CD14-positive monocyte (primary cell): Measurements from ENCODE around the gene PCDHA10. TPM values are rescaled to one million over a fixed set of nuclear protein-coding genes. Genes with fewer than 3 reads are reported as not detected.

Experiments used
- DNase-seq, 3 donors: peaks; one replicate each; pipeline ENCODE4 v3.0.0-alpha.2; 2011 to 2022
- H2AFZ ChIP-seq: 2 replicates; pipeline ENCODE4 v1.6.0; 2012; ENCODE audit warnings: mild to moderate bottlenecking, low read depth, low read length, inconsistent platforms; ENCODE audit not compliant: insufficient read depth, poor library complexity, severe bottlenecking
- H3K27ac ChIP-seq, 2 donors: 1 replicate in 1 of 2; 2 replicates in 1 of 2; pipeline ENCODE4 v1.5.1; 2012 to 2013; ENCODE audit warnings: low read length in 2 of 2, control low read depth in 1 of 2, inconsistent platforms in 1 of 2, low read depth in 1 of 2, mild to moderate bottlenecking in 1 of 2
- H3K27me3 ChIP-seq, 2 donors: one replicate each; pipeline versions ENCODE4 v1.6.0 to v1.6.1; 2011 to 2013; ENCODE audit warnings: low read length in 2 of 2; ENCODE audit not compliant: control insufficient read depth in 2 of 2, insufficient read depth in 2 of 2
- H3K36me3 ChIP-seq, 2 donors: replicated peaks in 1 of 2; 1 replicate in 1 of 2; 2 replicates in 1 of 2; pipeline versions ENCODE4 v1.5.1 to v1.6.1; 2012 to 2013; ENCODE audit warnings: low read length in 2 of 2, control low read depth in 1 of 2, inconsistent platforms in 1 of 2, mild to moderate bottlenecking in 1 of 2; ENCODE audit not compliant: insufficient read depth in 2 of 2, control insufficient read depth in 1 of 2
- H3K4me1 ChIP-seq, 2 donors: 1 replicate in 1 of 2; 2 replicates in 1 of 2; pipeline versions ENCODE4 v1.5.1 to v1.6.1; 2012 to 2013; ENCODE audit warnings: low read length in 2 of 2, control low read depth in 1 of 2, inconsistent platforms in 1 of 2, mild to moderate bottlenecking in 1 of 2, moderate library complexity in 1 of 2; ENCODE audit not compliant: insufficient read depth in 2 of 2, control insufficient read depth in 1 of 2
- H3K4me2 ChIP-seq: replicated peaks from 2 replicates; pipeline ENCODE3; 2012; ENCODE audit warnings: low read length, moderate library complexity, mild to moderate bottlenecking; ENCODE audit not compliant: poor library complexity, severe bottlenecking; ENCODE audit errors: extremely low read depth
- H3K4me3 ChIP-seq, 3 experiments: fragments of 200-600 bp in 1 of 3; sonication (generic) in 1 of 3; replicated peaks in 1 of 3; 1 replicate in 2 of 3; 2 replicates in 1 of 3; pipeline ENCODE4 v1.5.1; 2011 to 2013; ENCODE audit warnings: low read length in 3 of 3, mild to moderate bottlenecking in 3 of 3, control low read depth in 2 of 3, low read depth in 2 of 3, inconsistent platforms in 1 of 3, moderate library complexity in 1 of 3
- H3K79me2 ChIP-seq: 2 replicates; pipeline ENCODE4 v1.6.0; 2012; ENCODE audit warnings: mild to moderate bottlenecking, control low read depth, inconsistent platforms, low read length, moderate library complexity; ENCODE audit not compliant: insufficient read depth
- H3K9ac ChIP-seq: 2 replicates; pipeline ENCODE4 v1.6.0; 2017; ENCODE audit warnings: low read length, mild to moderate bottlenecking; ENCODE audit not compliant: insufficient read depth, poor library complexity, severe bottlenecking
- H3K9me3 ChIP-seq, 2 donors: replicated peaks in 1 of 2; 1 replicate in 1 of 2; 2 replicates in 1 of 2; pipeline versions ENCODE4 v1.5.1 to v1.6.1; 2012 to 2013; ENCODE audit warnings: low read length in 2 of 2, control low read depth in 1 of 2; ENCODE audit not compliant: control insufficient read depth in 1 of 2, insufficient read depth in 1 of 2
- H4K20me1 ChIP-seq: 2 replicates; pipeline ENCODE4 v1.6.0; 2012; ENCODE audit warnings: mild to moderate bottlenecking, low read length, control low read depth, moderate library complexity; ENCODE audit not compliant: insufficient read depth
- H3K27ac Mint-ChIP-seq, 7 donors: one replicate each; pipeline ENCODE4 v1.8.0; 2020; ENCODE audit warnings: mild to moderate bottlenecking in 7 of 7, mixed read lengths in 7 of 7, moderate library complexity in 6 of 7, inconsistent platforms in 2 of 7
- H3K27me3 Mint-ChIP-seq, 3 donors: one replicate each; pipeline ENCODE4 v1.8.0; 2021 to 2022; ENCODE audit warnings: low read depth in 3 of 3, mild to moderate bottlenecking in 3 of 3, mixed read lengths in 3 of 3, moderate library complexity in 3 of 3, inconsistent platforms in 1 of 3
- H3K36me3 Mint-ChIP-seq, 2 donors: one replicate each; pipeline ENCODE4 v1.8.0; 2020; ENCODE audit warnings: mixed read lengths in 2 of 2, inconsistent platforms in 1 of 2, mild to moderate bottlenecking in 1 of 2
- H3K4me1 Mint-ChIP-seq: one replicate; pipeline ENCODE4 v1.8.0; 2020; ENCODE audit warnings: mild to moderate bottlenecking, mixed read lengths
- H3K4me3 Mint-ChIP-seq, 2 donors: one replicate each; pipeline ENCODE4 v1.8.0; 2020; ENCODE audit warnings: mild to moderate bottlenecking in 2 of 2, mixed read lengths in 2 of 2, moderate library complexity in 1 of 2
- H3K9me3 Mint-ChIP-seq, 7 donors: one replicate each; pipeline ENCODE4 v1.8.0; 2020 to 2022; ENCODE audit warnings: mixed read lengths in 7 of 7, mild to moderate bottlenecking in 6 of 7, moderate library complexity in 6 of 7, inconsistent platforms in 2 of 7
- CTCF ChIP-seq: fragments of 200-600 bp; IDR thresholded peaks from one replicate; pipeline ENCODE4 v1.8.0; 2022; ENCODE audit warnings: antibody characterized with exemption, mild to moderate bottlenecking
- WGBS: methylation state at CpG from one replicate; pipeline ENCODE4 v1.1.5; 2013; ENCODE audit warnings: missing lambda C conversion rate; ENCODE audit not compliant: insufficient coverage; 5-methylcytosine and 5-hydroxymethylcytosine counted together
- intact Hi-C, 2 donors: fragments of 100-400 bp; cut with micrococcal nuclease; formaldehyde crosslinking; loops; one replicate each; pipeline versions ENCODE4 v1.15.0 to v1.15.1; 2023
- polyA plus RNA-seq, 3 donors: library from polyadenylated mRNA; depleted of rRNA in 1 of 3; unstranded in 2 of 3; stranded (reverse) in 1 of 3; fragments of 300-500 nt in 2 of 3; fragments of >200 nt in 1 of 3; fragmentation: Illumina TruSeq in 2 of 3; gene quantifications; 1 replicate in 2 of 3; 2 replicates in 1 of 3; pipeline ENCODE4 v1.2.3, GENCODE V29; 2012 to 2021

The PCDHA10 gene
- polyA plus RNA-seq, 3 donors: not detected

GRCh38 chr5:140823475-140823874 lies 32.2 kb upstream of the PCDHA10 start:
- H3K4me1 Mint-ChIP-seq: no peaks in the 10 kb centered on the region
- WGBS: 54% methylated on average over 38 of the region's 38 CpGs
- Histone ChIP-seq H2AFZ (no peak overlapping the region), H3K4me1 (no peaks in the 10 kb centered on the region), H3K79me2 (no peaks in the 10 kb centered on the region), H3K4me3 (no peak overlapping the region), H3K27me3 (peaks cover 0 to 17% of the 10 kb centered on the region in 2 donors), H3K4me2 (no peak overlapping the region), H3K36me3 (no peaks in the 10 kb centered on the region), H3K9me3 (peaks cover 36 to 51% of the 10 kb centered on the region in 2 donors), H3K9ac (no peak overlapping the region), H3K27ac (no peak overlapping the region), H4K20me1 (no peaks in the 10 kb centered on the region)
- no peak overlapping the region for H3K27ac Mint-ChIP-seq
- no peak overlapping the region for H3K4me3 Mint-ChIP-seq
- peaks cover 0 to 4% of the 10 kb centered on the region in 2 donors for H3K36me3 Mint-ChIP-seq
- H3K27me3 Mint-ChIP-seq: peaks cover 16 to 26% (median 20%) of the 10 kb centered on the region in 3 donors
- intact Hi-C loops: loop anchor here in 1 of 2 donors (10.0 kb wide), 1 partner anchor 51 kb away; the partner anchor contains the start of gene PCDHA12
- H3K9me3 Mint-ChIP-seq: peaks cover 30 to 52% (median 45%) of the 10 kb centered on the region in 7 donors
- TF ChIP-seq CTCF: no peak
- DNase-seq: no peak

GRCh38 chr5:140827704-140828361 lies 27.9 kb upstream of the PCDHA10 start, which contains the start of gene PCDHA6:
Gene PCDHA6, plus strand, starts transcription at chr5:140827960. Its CDS starts 132 bp downstream, at chr5:140828092.
- 28% methylated on average over 14 of the region's 27 CpGs for WGBS

More at GRCh38 chr5:140827704-140828361, 27.9 kb upstream of the PCDHA10 start, which contains the start of gene PCDHA6:
- TF ChIP-seq CTCF: no peak
- Mint-ChIP-seq H3K27me3 (peaks cover 20 to 43% (median 21%) of the 10 kb centered on the region in 3 donors), H3K4me3 (peak within 1 kb of the TSS in 1 of 2 donors; percentile 66), H3K36me3 (peaks cover 0 to 2% of the 10 kb centered on the region in 2 donors), H3K27ac (peak within 1 kb of the TSS in 1 of 7 donors; percentile 3), H3K4me1 (no peaks in the 10 kb centered on the region), H3K9me3 (peaks cover 34 to 60% (median 53%) of the 10 kb centered on the region in 7 donors)
- Histone ChIP-seq H3K9me3 (peaks cover 40 to 68% of the 10 kb centered on the region in 2 donors), H3K79me2 (no peaks in the 10 kb centered on the region), H3K27ac (no peak within 1 kb of the TSS), H3K4me2 (no peak within 1 kb of the TSS), H3K9ac (no peak within 1 kb of the TSS), H3K36me3 (no peaks in the 10 kb centered on the region), H3K27me3 (peaks cover 0 to 21% of the 10 kb centered on the region in 2 donors), H3K4me3 (no peak within 1 kb of the TSS), H3K4me1 (no peaks in the 10 kb centered on the region), H2AFZ (no peak within 1 kb of the TSS), H4K20me1 (no peaks in the 10 kb centered on the region)
- intact Hi-C loops: loop anchor here in 1 of 2 donors (10.0 kb wide), 1 partner anchor 47 kb away; the partner anchor contains the start of gene PCDHA12
- DNase-seq: no peak
